Ascending aorta (tissue), 2 donors: Measurements from ENCODE around the gene HPS4. TPM values are rescaled to one million over a fixed set of nuclear protein-coding genes. Genes with fewer than 3 reads are reported as not detected.

Experiments used
- DNase-seq, 2 donors: peaks; one replicate each; pipeline ENCODE4 v3.0.0-alpha.2; 2019; ENCODE audit warnings: low spot score in 2 of 2
- H3K27ac ChIP-seq, 2 donors: fragments of 200-600 bp; sonication (generic); one replicate each; pipeline ENCODE4 v1.5.1; 2016 to 2017; ENCODE audit warnings: mild to moderate bottlenecking in 1 of 2
- H3K27me3 ChIP-seq: fragments of 200-600 bp; sonication (generic); one replicate; pipeline ENCODE4 v1.5.1; 2017
- H3K36me3 ChIP-seq, 2 donors: fragments of 200-600 bp; sonication (generic); one replicate each; pipeline ENCODE4 v1.5.1; 2016
- H3K4me1 ChIP-seq, 2 donors: fragments of 200-600 bp; sonication (generic); one replicate each; pipeline ENCODE4 v1.5.1; 2016 to 2017; ENCODE audit warnings: mild to moderate bottlenecking in 1 of 2
- H3K4me3 ChIP-seq, 2 donors: fragments of 200-600 bp; sonication (generic); one replicate each; pipeline ENCODE4 v1.5.1; 2016 to 2017; ENCODE audit warnings: mild to moderate bottlenecking in 1 of 2
- H3K9me3 ChIP-seq, 2 donors: fragments of 200-600 bp; sonication (generic); one replicate each; pipeline ENCODE4 v1.5.1; 2016
- CTCF ChIP-seq, 3 experiments: fragments of 200-600 bp in 2 of 3; fragments of 450-650 bp in 1 of 3; sonication (generic) in 2 of 3; IDR thresholded peaks; one replicate each; pipeline ENCODE4 v1.5.1; 2016 to 2019; ENCODE audit warnings: antibody characterized with exemption in 3 of 3, mild to moderate bottlenecking in 1 of 3, moderate library complexity in 1 of 3
- intact Hi-C: fragments of 100-400 bp; cut with DNase I; formaldehyde crosslinking; loops from one replicate; pipeline ENCODE4 v1.15.1; 2023
- total RNA-seq: library from RNA; depleted of rRNA; stranded (reverse); fragments of >200 nt; gene quantifications from one replicate; pipeline ENCODE4 v1.1.0, GENCODE V29; 2016

Gene HPS4
- total RNA-seq, 1 donor from 2014 or later: 39.3 TPM

- peak within 1 kb of the TSS in 1 of 2 donors; percentile 54 for H3K27ac ChIP-seq
- peaks cover 0 to 2% of the 10 kb centered on the region in 2 donors for H3K9me3 ChIP-seq
- DNase-seq: peak in 1 of 2 donors; percentile 70
- H3K4me3 ChIP-seq: peak within 1 kb of the TSS; percentile 70 to 80
- H3K4me1 ChIP-seq: peaks cover 0 to 6% of the 10 kb centered on the region in 2 donors
- TF ChIP-seq CTCF (IDR thresholded peaks at IDR 0.05): no peak
- intact Hi-C loops: no loop called here
- H3K36me3 ChIP-seq: no peaks in the 10 kb centered on the region
- H3K27me3 ChIP-seq: no peaks in the 10 kb centered on the region
These were observed 54.8 kb downstream of the HPS4 start, which contains the start of gene ASPHD2 for GRCh38 chr22:26428515-26429457. Gene ASPHD2, plus strand, starts transcription at chr22:26429260. Its CDS starts 4,356 bp downstream, at chr22:26433616.

GRCh38 chr22:26426924-26427323 lies 56.7 kb downstream of the HPS4 start:
- no peak for DNase-seq
- intact Hi-C loops: no loop called here
- TF ChIP-seq CTCF (IDR thresholded peaks at IDR 0.05): no peak

GRCh38 chr22:26418620-26419019 lies 65.0 kb downstream of the HPS4 start:
- no peak for DNase-seq
- intact Hi-C loops: no loop called here
- H3K27me3 ChIP-seq: no peaks in the 10 kb centered on the region
- H3K9me3 ChIP-seq: peaks cover 0 to 7% of the 10 kb centered on the region in 2 donors
- H3K4me1 ChIP-seq: no peaks in the 10 kb centered on the region
- TF ChIP-seq CTCF (IDR thresholded peaks at IDR 0.05): no peak
- no peaks in the 10 kb centered on the region for H3K36me3 ChIP-seq
- H3K4me3 ChIP-seq: no peak overlapping the region
- no peak overlapping the region for H3K27ac ChIP-seq

More at GRCh38 chr22:26426924-26427323, 56.7 kb downstream of the HPS4 start:
- Histone ChIP-seq H3K9me3 (peaks cover 0 to 10% of the 10 kb centered on the region in 2 donors), H3K27me3 (no peaks in the 10 kb centered on the region), H3K36me3 (no peaks in the 10 kb centered on the region), H3K4me3 (no peak overlapping the region), H3K27ac (no peak overlapping the region), H3K4me1 (peaks cover 0 to 6% of the 10 kb centered on the region in 2 donors)

GRCh38 chr22:26417406-26417805 lies 66.2 kb downstream of the HPS4 start:
- Histone ChIP-seq H3K36me3 (no peaks in the 10 kb centered on the region), H3K4me3 (no peak overlapping the region), H3K9me3 (no peaks in the 10 kb centered on the region), H3K4me1 (no peaks in the 10 kb centered on the region), H3K27ac (no peak overlapping the region), H3K27me3 (no peaks in the 10 kb centered on the region)
- no peak for DNase-seq
- intact Hi-C loops: no loop called here
- no peak for TF ChIP-seq CTCF (IDR thresholded peaks at IDR 0.05)

GRCh38 chr22:26416670-26417276 lies 66.8 kb downstream of the HPS4 start:
- H3K4me1 ChIP-seq: no peaks in the 10 kb centered on the region
- no peak overlapping the region for H3K27ac ChIP-seq
- no peaks in the 10 kb centered on the region for H3K27me3 ChIP-seq
- intact Hi-C loops: no loop called here
- H3K36me3 ChIP-seq: no peaks in the 10 kb centered on the region
- TF ChIP-seq CTCF (IDR thresholded peaks at IDR 0.05): no peak
- H3K4me3 ChIP-seq: no peak overlapping the region
- no peak for DNase-seq
- H3K9me3 ChIP-seq: no peaks in the 10 kb centered on the region
